Activated CD8-positive, alpha-beta memory T cell treated with anti-CD3 and anti-CD28 coated beads for 24 hours (primary cell): ENCODE data around the gene DBP.
A peak's percentile ranks its signal among the peaks of the same experiment; 100 is the strongest.
"Not testable (repeated sequence)": the region's sequence is repeated elsewhere in the genome, so short reads cannot be mapped to it uniquely, and the experiment has no call there.

Source experiments
- DNase-seq: peaks from one replicate; pipeline ENCODE4 v3.0.0-alpha.2; 2020

The DBP gene, protein sequence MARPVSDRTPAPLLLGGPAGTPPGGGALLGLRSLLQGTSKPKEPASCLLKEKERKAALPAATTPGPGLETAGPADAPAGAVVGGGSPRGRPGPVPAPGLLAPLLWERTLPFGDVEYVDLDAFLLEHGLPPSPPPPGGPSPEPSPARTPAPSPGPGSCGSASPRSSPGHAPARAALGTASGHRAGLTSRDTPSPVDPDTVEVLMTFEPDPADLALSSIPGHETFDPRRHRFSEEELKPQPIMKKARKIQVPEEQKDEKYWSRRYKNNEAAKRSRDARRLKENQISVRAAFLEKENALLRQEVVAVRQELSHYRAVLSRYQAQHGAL

DNA sequence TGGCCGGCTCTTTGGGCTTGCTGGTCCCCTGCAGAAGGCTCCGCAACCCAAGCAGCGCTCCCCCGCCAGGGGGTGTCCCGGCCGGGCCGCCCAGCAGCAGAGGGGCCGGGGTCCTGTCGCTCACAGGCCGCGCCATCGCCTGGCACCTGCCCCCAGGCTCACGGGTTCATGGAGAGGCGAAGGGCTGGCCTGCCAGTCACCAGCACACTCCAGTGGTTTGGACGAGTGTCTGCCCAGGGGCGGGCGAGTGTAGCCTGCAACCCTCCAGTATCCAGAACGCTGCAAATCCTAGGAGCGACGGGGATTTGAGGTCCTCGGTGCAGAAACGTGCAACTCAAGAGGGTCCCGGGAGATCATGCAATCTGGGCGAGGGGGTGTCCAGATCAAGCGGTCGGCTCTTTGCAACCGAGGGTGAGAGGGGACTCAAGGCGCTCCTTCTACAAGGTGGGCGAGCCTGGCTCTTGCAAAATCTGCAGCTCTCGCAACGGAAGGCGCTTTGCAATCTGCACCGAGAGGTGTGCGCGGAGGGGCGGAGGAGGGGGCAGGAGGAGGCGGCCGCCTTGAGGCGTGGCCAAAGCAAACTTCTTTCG is at the start of gene DBP:
Gene DBP, minus strand, starts transcription at position 521 of the 590 bp plus-strand sequence. Its CDS starts 385 bp downstream, at position 136.
- DNase-seq: no peak

GRCh38 chr19:48686637-48687036 is 49.5 kb upstream of the DBP start:
- not testable (repeated sequence) for DNase-seq

DNA sequence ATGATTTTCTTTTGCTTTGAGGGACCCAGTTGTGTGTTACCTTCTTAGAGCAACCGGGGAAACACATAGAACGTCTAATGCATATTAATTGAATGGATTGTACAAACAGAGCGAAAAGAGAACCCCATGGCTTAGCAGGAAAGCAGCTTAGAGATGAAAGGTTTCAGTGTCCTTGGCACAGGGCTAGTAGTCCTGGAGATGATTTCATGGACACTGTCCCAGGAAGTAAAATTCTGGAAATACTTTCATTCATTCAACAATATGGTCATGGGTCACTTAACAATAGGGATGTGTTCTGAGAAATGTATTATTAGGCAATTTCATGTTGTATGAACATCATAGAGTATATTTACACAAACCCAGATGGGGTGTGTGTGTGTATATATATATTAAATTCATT is 48.9 kb upstream of the DBP start:
- no peak for DNase-seq

- no peak for DNase-seq
Observed at GRCh38 chr19:48685583-48685982, 48.4 kb upstream of the DBP start.

GRCh38 chr19:48683349-48683748 is 46.2 kb upstream of the DBP start:
- peak; percentile 62 for DNase-seq

- no peak for DNase-seq
Observed at GRCh38 chr19:48681127-48681470, 43.9 kb upstream of the DBP start.

DNA sequence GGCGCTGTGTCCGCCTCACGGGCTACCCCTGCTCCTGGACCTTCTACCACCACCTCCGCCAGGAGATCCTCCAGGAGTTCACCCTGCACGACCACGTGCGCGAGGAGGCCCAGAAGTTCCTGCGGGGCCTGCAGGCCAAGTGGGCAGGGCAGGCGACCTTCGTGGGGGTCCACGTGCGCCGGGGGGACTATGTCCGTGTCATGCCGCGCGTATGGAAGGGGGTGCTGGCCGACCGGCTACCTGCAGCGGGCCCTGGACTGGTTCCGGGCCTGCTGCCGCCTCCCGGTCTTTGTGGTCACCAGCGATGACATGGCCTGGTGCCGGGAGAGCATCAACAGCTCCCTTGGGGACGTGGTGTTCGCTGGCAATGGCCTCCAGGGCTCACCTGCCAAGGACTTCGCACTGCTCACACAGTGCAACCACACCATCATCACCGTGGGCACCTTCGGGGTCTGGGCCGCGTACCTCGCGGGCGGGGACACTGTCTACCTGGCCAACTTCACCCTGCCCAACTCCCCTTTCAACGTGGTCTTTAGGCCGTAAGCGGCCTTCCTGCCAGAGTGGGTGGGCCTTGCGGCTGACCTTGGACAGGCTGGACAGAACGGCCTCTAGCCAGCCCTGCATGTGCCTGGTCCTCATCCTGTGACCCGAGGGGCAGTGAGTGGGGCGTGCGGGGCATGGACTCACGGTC is 43.4 kb upstream of the DBP start:
- DNase-seq: no peak

DNA sequence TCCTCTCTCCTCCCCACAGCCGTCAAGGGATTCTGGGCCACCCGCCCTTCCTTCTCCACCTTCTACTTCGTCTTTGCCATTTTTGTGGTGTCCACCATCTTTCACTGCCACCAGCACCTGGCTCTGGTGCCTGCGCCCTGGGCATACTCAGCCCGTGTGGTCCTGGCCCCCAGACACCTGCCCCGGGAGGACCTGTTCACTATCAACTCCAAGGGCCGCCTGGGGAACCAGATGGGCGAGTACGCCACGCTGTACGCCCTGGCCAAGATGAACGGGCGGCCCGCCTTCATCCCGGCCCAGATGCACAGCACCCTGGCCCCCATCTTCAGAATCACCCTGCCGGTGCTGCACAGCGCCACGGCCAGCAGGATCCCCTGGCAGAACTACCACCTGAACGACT is 42.8 kb upstream of the DBP start:
- DNase-seq: not testable (repeated sequence)

GRCh38 chr19:48678201-48678600 is 41.0 kb upstream of the DBP start:
- DNase-seq: no peak

DNA sequence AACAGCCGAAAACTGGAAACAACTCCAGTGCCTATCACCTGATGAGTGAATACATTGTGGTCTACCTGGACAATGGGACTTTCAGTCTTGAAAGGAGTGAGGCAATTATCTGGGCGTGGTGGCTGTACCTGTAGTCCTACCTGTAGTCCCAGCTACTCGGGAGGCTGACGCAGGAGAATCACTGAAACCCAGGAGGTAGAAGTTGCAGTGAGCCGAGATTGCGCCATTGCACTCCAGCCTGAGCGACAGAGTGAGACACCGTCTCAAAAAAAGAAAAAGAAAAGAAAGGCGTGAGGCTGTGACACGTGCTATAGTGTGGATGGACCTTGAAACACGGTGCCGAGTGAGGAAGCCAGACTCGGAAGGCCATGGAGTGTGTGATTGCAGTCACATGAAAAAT is 39.7 kb upstream of the DBP start:
- DNase-seq: no peak

GRCh38 chr19:48676487-48676886 is 39.3 kb upstream of the DBP start:
- no peak for DNase-seq

- peak; percentile 87 for DNase-seq
Observed at GRCh38 chr19:48674921-48675824, 38.0 kb upstream of the DBP start.

DNA sequence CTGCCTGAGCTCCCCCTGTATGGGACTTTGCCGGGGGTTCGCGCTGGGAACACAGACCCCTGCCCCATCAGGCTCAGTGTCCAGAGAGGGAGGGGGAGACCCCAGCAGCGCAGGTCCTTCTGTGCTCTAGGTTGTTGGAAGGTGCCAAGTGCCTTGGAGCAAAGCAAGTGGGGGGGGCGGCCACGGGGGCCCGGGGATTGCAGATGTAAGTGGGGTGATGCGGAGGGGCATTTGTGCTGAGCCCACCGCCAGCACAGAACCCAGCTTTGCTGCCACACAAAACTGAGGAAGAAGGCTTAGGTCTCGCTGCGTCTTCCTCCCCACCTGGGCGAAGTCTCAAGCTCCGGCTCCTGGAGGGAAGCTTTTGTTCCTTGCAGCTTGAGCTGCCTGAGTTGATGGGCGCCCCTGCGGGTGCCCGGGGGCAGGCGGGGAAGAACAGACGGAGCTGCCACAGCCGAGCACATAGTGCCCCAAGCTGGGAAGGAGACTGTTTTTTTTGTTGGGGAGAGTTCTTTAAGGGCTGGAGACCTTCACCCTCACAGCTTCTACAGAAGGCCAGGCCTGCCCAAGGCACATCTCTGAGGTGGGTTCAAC is 37.1 kb upstream of the DBP start:
- no peak for DNase-seq

DNA sequence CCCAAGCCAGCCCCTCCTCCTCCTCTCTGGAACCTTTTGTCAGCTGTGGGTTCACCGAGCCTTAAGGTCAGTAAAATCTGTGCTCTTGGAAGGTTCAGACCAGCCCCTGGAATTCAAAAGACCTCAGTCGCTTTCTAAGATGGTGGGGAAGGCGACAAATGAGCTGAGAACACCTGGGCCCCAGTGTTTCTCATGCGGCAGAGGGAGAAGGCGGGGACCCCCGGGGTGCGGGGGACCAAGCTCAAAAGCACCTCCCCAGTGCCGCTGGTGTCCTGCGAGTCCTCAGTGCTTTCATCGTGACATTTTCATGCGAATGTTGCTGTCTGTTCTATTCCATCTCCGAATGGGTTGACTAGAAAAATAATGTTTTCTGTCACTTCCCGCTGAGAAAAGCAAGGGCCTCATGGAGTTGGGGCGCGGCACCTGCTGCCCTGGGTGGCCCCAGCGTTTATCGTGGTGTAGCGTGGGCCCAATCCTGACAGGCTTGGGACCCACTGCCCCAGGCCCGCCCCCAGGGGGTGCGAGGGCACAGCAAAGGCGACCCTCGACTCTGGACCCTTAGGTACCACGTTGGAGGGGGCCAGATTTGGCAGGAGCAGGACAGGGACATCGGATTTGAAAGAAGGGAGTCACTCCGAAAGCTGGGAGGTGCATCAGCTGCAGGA is 36.4 kb upstream of the DBP start:
- no peak for DNase-seq

DNA sequence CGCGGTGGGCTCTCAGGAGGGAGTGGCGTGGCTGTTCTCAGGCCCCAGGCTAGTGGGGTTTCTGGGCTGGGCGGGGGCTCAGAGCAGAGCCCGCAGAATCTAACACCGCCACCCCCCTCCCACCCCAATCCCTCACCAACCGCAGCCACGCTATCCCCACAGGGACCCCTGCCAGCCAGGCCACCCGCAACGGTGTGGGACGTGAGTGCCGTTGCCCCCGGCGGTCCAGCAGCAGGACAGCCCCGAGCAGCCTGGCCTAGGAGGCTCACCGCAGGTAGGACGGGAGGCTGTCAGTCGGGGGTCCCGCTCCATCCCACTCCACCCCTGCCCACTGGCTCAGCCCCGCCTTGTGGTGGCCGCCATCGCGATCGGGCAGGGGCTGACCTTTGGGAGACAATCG is 35.8 kb upstream of the DBP start, which contains the start of gene NTN5:
Gene NTN5, minus strand, starts transcription at position 24 of the 400 bp plus-strand sequence. CDS start 2,031 bp downstream, outside the sequence.
- no peak for DNase-seq

DNA sequence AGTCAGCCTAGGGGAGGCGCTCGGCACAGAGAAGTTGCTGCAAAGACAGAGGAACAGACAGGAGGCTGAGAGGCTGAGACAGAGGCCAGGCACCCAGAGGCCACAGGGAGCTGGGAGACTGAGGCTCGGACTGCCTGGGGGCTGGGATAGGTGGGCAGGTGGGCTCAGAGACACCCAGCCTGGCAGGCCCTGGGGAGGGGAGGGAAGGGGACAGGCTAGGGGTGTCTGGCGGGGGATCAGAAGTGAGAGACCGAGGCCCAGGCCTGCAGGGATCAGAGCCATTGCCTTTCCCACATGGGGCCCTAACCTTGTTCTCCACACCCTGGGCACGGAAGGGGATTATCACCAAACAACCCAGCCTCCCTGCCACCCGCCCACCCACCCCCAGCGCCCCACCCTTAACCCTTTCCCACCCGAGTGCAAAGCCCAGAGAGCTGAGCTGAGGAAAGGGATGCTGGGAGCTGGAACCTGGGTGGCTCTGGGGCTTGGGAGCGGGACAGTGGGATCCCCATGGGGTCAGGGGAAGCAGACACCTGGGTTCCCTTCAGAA is 34.3 kb upstream of the DBP start:
- DNase-seq: no peak

GRCh38 chr19:48670699-48671445 is 33.7 kb upstream of the DBP start:
- DNase-seq: no peak

- no peak for DNase-seq
Observed at GRCh38 chr19:48669903-48670668, 32.9 kb upstream of the DBP start.

DNA sequence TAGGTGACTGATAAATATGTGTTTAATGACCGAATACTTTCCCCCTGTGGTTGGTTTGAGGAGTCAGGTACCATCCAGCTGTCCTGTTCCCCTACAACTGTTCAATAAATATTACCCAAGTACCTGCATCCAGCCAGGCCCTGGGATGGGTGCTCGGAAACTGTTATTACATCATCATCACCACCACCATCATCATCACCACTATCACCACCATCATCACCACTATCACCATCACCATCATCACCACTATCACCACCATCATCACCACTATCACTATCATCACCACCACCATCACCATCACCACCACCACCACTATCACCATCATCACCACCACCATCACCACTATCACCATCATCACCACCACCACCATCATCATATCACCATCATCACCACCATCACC is 31.6 kb upstream of the DBP start:
- DNase-seq: no peak

GRCh38 chr19:48668332-48668731 is 31.2 kb upstream of the DBP start:
- DNase-seq: no peak
